ENCODE results near the gene CD177.

Gene CD177

GRCh38 chr19:43395561-43395960, 42.1 kb downstream of the CD177 start:
- H3K4me2 ChIP-seq: no peak overlapping the region
- no peaks in the 10 kb centered on the region for H3K79me2 ChIP-seq (ENCODE audit: insufficient read depth, low read depth)
- TF ChIP-seq CTCF (conservative IDR thresholded peaks at IDR 0.05; ENCODE audit: low read depth, low read length): no peak
- H3K27ac ChIP-seq: no peak overlapping the region
- no peaks in the 10 kb centered on the region for H3K36me3 ChIP-seq (ENCODE audit: insufficient read depth)
- no peaks in the 10 kb centered on the region for H3K27me3 ChIP-seq (ENCODE audit: insufficient read depth, low read depth)
- H3K4me1 ChIP-seq (ENCODE audit: low read depth, poor library complexity, severe bottlenecking): no peaks in the 10 kb centered on the region
- no peak overlapping the region for H3K9ac ChIP-seq
- no peaks in the 10 kb centered on the region for H4K20me1 ChIP-seq (ENCODE audit: insufficient read depth)
- H2AFZ ChIP-seq (ENCODE audit: low read depth): no peak overlapping the region
- no peak overlapping the region for H3K4me3 ChIP-seq (IDR thresholded peaks at IDR 0.05; ENCODE audit: insufficient read depth, low read depth, low read length)

- H3K27ac ChIP-seq: no peak overlapping the region
- H3K4me2 ChIP-seq: no peak overlapping the region
- H4K20me1 ChIP-seq (ENCODE audit: insufficient read depth): no peaks in the 10 kb centered on the region
- no peaks in the 10 kb centered on the region for H3K4me1 ChIP-seq (ENCODE audit: low read depth, poor library complexity, severe bottlenecking)
- H3K79me2 ChIP-seq (ENCODE audit: insufficient read depth, low read depth): no peaks in the 10 kb centered on the region
- no peaks in the 10 kb centered on the region for H3K36me3 ChIP-seq (ENCODE audit: insufficient read depth)
- TF ChIP-seq CTCF (conservative IDR thresholded peaks at IDR 0.05; ENCODE audit: low read depth, low read length): no peak
- no peak overlapping the region for H3K9ac ChIP-seq
- no peak overlapping the region for H2AFZ ChIP-seq (ENCODE audit: low read depth)
- H3K4me3 ChIP-seq (IDR thresholded peaks at IDR 0.05; ENCODE audit: insufficient read depth, low read depth, low read length): no peak overlapping the region
- no peaks in the 10 kb centered on the region for H3K27me3 ChIP-seq (ENCODE audit: insufficient read depth, low read depth)
Measured at GRCh38 chr19:43406297-43406696, 52.8 kb downstream of the CD177 start.

DNA sequence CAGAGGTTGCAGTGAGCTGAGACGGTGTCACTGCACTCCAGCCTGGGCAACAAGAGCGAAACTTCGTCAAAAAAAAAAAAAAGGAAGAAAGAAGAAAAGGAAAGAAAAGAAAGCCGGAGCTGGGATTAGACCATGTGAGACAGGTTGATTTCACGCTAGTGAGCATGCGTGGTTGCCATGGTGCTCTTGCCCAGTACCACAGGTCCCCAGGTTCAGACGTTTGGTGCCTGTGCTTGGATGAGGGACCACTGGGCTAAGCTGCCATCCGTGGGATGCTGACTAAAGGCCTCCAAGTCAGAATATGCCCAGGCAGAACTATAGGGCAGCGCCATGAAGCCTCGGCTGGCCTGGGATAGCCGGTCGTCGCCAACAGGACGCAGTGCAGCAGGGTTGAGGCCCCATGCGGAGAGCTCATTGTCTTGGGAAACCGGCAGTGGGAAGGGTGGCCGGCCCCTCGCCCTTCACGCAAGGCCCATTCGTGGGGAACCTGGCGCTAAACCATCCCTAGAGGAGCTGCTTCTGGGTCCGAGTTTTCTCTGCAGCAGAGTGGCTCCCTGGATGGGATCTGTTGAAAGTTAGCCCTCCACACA, 54.0 kb downstream of the CD177 start:
- no peak overlapping the region for H2AFZ ChIP-seq (ENCODE audit: low read depth)
- no peak for TF ChIP-seq CTCF (conservative IDR thresholded peaks at IDR 0.05; ENCODE audit: low read depth, low read length)
- H3K79me2 ChIP-seq (ENCODE audit: insufficient read depth, low read depth): no peaks in the 10 kb centered on the region
- H4K20me1 ChIP-seq (ENCODE audit: insufficient read depth): no peaks in the 10 kb centered on the region
- no peak overlapping the region for H3K4me3 ChIP-seq (IDR thresholded peaks at IDR 0.05; ENCODE audit: insufficient read depth, low read depth, low read length)
- no peaks in the 10 kb centered on the region for H3K4me1 ChIP-seq (ENCODE audit: low read depth, poor library complexity, severe bottlenecking)
- H3K27me3 ChIP-seq (ENCODE audit: insufficient read depth, low read depth): no peaks in the 10 kb centered on the region
- no peak overlapping the region for H3K9ac ChIP-seq
- no peaks in the 10 kb centered on the region for H3K36me3 ChIP-seq (ENCODE audit: insufficient read depth)
- no peak overlapping the region for H3K27ac ChIP-seq
- no peak overlapping the region for H3K4me2 ChIP-seq

DNA sequence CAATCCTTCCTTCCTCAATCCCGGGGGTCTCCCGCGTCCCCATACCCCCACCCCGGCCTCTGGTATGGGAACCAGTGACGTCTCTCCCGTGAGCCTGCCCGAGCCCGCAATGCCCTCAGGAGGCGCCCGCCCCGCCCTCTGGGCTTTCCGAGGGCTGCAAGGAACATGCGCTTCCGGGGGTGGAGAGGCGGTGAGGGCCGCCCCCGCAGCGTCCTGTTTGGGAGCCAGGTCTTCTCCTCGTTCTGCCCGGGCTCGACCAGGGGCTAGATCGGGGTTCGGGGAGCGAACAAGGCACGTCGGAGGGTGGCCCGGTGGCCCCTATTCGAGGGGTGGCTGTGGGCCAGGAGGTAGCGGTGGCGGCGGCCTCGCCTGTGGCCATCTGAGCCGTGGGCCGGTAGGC, 54.6 kb downstream of the CD177 start:
- Histone ChIP-seq H3K4me1 (ENCODE audit: low read depth, poor library complexity, severe bottlenecking) (no peaks in the 10 kb centered on the region), H2AFZ (ENCODE audit: low read depth) (no peak overlapping the region), H3K27ac (no peak overlapping the region), H3K4me2 (no peak overlapping the region), H3K9ac (no peak overlapping the region), H3K4me3 (IDR thresholded peaks at IDR 0.05; ENCODE audit: insufficient read depth, low read depth, low read length) (no peak overlapping the region), H4K20me1 (ENCODE audit: insufficient read depth) (no peaks in the 10 kb centered on the region), H3K27me3 (ENCODE audit: insufficient read depth, low read depth) (no peaks in the 10 kb centered on the region), H3K36me3 (ENCODE audit: insufficient read depth) (no peaks in the 10 kb centered on the region), H3K79me2 (ENCODE audit: insufficient read depth, low read depth) (no peaks in the 10 kb centered on the region)
- no peak for TF ChIP-seq CTCF (conservative IDR thresholded peaks at IDR 0.05; ENCODE audit: low read depth, low read length)

All from KMS-11 (cell line).